Pancreas (tissue), 10 donors: ENCODE results near the gene ZNF19. TPM values are rescaled to one million over a fixed set of nuclear protein-coding genes. Genes with fewer than 3 reads are reported as not detected.

Source experiments
- ATAC-seq, 4 donors: fragments of 200-7000 bp; cut with Tn5 transposase; one replicate each; pipeline versions ENCODE4 v1.8.0 to v1.9.1; 2020; ENCODE audit warnings: mild to moderate bottlenecking in 4 of 4, moderate library complexity in 4 of 4
- DNase-seq, 6 donors: peaks; one replicate each; pipeline ENCODE4 v3.0.0-alpha.2; 2020
- FAIRE-seq: peaks from 2 replicates; lab custom pipeline; 2012; peaks lifted over from hg19 to GRCh38; lab: Jason Lieb, UNC
- H3K27ac ChIP-seq, 4 donors: fragments of 200-600 bp; sonication (generic); 1 replicate in 3 of 4; 2 replicates in 1 of 4; pipeline versions ENCODE4 v1.5.0 to v1.8.0; 2020
- H3K27me3 ChIP-seq, 4 donors: fragments of 200-600 bp; one replicate each; pipeline ENCODE4 v1.8.0; 2021
- H3K36me3 ChIP-seq, 3 donors: fragments of 200-600 bp; sonication (generic) in 1 of 3; one replicate each; pipeline versions ENCODE4 v1.5.0 to v1.8.0; 2020 to 2021
- H3K4me1 ChIP-seq, 3 donors: fragments of 200-600 bp; one replicate each; pipeline ENCODE4 v1.8.0; 2021
- H3K4me3 ChIP-seq, 4 donors: fragments of 200-600 bp; sonication (generic) in 2 of 4; one replicate each; pipeline versions ENCODE4 v1.5.0 to v1.8.0; 2020 to 2021
- H3K9me3 ChIP-seq, 4 donors: fragments of 200-600 bp; one replicate each; pipeline ENCODE4 v1.8.0; 2021
- CTCF ChIP-seq, 4 donors: fragments of 200-600 bp; sonication (generic) in 3 of 4; IDR thresholded peaks; one replicate each; pipeline versions ENCODE4 v1.5.0 to v1.8.0; 2021; ENCODE audit warnings: antibody characterized with exemption in 4 of 4
- WGBS, 2 donors: extraction: QIAGEN DNeasy Blood & Tissue Kit; methylation state at CpG; one replicate each; pipeline ENCODE4 v1.1.7; 2013; 5-methylcytosine and 5-hydroxymethylcytosine counted together
- intact Hi-C, 3 donors: fragments of 100-400 bp; cut with DNase I; formaldehyde crosslinking; loops; one replicate each; pipeline versions ENCODE4 v1.11.1 to v1.14.2; 2022
- polyA plus RNA-seq, 2 donors: library from polyadenylated mRNA; stranded (reverse); fragments of 200-250 nt; gene quantifications; one replicate each; pipeline ENCODE4 v1.2.3, GENCODE V29; 2013
- total RNA-seq, 6 donors: library from RNA; stranded (reverse); fragmentation: NEBNext Ultra II Directional in 4 of 6; extraction: Animal tissue kit (Norgen Biotek cat#: 25700) in 4 of 6; gene quantifications; one replicate each; pipeline versions ENCODE4 v1.2.1 to v1.2.4, GENCODE V29; 2021 to 2023
- donor health status: healthy with polysubstance abuse.
- donor health status: DM: no; HTN: no; CAD: no; lungs with moderate emphysema.
- donor health status: DM: no; HTN: no; CAD: no.
- donor health status: control.
- donor health status: control.
- donor health status: Bipolar disorder and iron deficiency.
- donor health status: DM: yes; HTN: yes; CAD: no.
- donor health status: DM: no; HTN: no; CAD: no.
- donor health status: DM: no; HTN: no; CAD: no.
- donor health status: DM: yes; HTN: yes; CAD: no.

Gene ZNF19
- total and polyA plus RNA-seq, 8 donors: 2.9 to 7.3 (median 4.9) TPM

- no peak for DNase-seq
- WGBS, 2 donors: 60 to 78% methylated on average over 2 of the region's 2 CpGs
- Histone ChIP-seq H3K27me3 (no peaks in the 10 kb centered on the region), H3K4me3 (no peak overlapping the region), H3K27ac (no peak overlapping the region), H3K36me3 (no peaks in the 10 kb centered on the region), H3K9me3 (no peaks in the 10 kb centered on the region), H3K4me1 (no peaks in the 10 kb centered on the region)
- intact Hi-C loops: loop anchor here in 2 of 3 donors (5.0 to 10.0 kb wide), 2 partner anchors 78 to 80 kb away; no protein-coding TSS in a partner anchor
- TF ChIP-seq CTCF (IDR thresholded peaks at IDR 0.05): no peak
- no peak for ATAC-seq
- FAIRE-seq: no peak
Observed at GRCh38 chr16:71492786-71493185, 3.7 kb upstream of the ZNF19 start.

GRCh38 chr16:71491054-71491453, 1.9 kb upstream of the ZNF19 start:
- no peak for FAIRE-seq
- intact Hi-C loops: loop anchor here in 2 of 3 donors (5.0 to 10.0 kb wide), 2 partner anchors 76 to 79 kb away; no protein-coding TSS in a partner anchor

GRCh38 chr16:71490361-71490760, 1.2 kb upstream of the ZNF19 start:
- DNase-seq: no peak
- Histone ChIP-seq H3K36me3 (no peaks in the 10 kb centered on the region), H3K9me3 (no peaks in the 10 kb centered on the region), H3K4me3 (no peak overlapping the region), H3K4me1 (no peaks in the 10 kb centered on the region), H3K27me3 (no peaks in the 10 kb centered on the region), H3K27ac (no peak overlapping the region)
- no peak for TF ChIP-seq CTCF (IDR thresholded peaks at IDR 0.05)
- intact Hi-C loops: loop anchor here in 2 of 3 donors (5.0 to 10.0 kb wide), 2 partner anchors 76 to 78 kb away; no protein-coding TSS in a partner anchor
- FAIRE-seq: no peak
- no peak for ATAC-seq

More at GRCh38 chr16:71491054-71491453, 1.9 kb upstream of the ZNF19 start:
- no peak for TF ChIP-seq CTCF (IDR thresholded peaks at IDR 0.05)
- Histone ChIP-seq H3K27me3 (no peaks in the 10 kb centered on the region), H3K4me1 (no peaks in the 10 kb centered on the region), H3K36me3 (no peaks in the 10 kb centered on the region), H3K4me3 (no peak overlapping the region), H3K9me3 (no peaks in the 10 kb centered on the region), H3K27ac (no peak overlapping the region)
- 54 to 62% methylated on average over 3 of the region's 3 CpGs for WGBS, 2 donors
- no peak for DNase-seq
- ATAC-seq: no peak

GRCh38 chr16:71484006-71484893, 4.9 kb downstream of the ZNF19 start:
- 1% methylated on average over 43 to 44 of the region's 44 CpGs for WGBS, 2 donors
- intact Hi-C loops: no loop called here
- Histone ChIP-seq H3K27ac (peak overlapping the region; percentile 89 to 95 (median 92)), H3K4me3 (peak overlapping the region; percentile 58 to 73 (median 63)), H3K36me3 (no peaks in the 10 kb centered on the region), H3K27me3 (no peaks in the 10 kb centered on the region), H3K4me1 (no peaks in the 10 kb centered on the region), H3K9me3 (no peaks in the 10 kb centered on the region)
- FAIRE-seq: peak; percentile 83
- no peak for TF ChIP-seq CTCF (IDR thresholded peaks at IDR 0.05)
- ATAC-seq: peak; percentile 96 to 99 (median 98)
- peak; percentile 76 to 87 (median 80) for DNase-seq

- intact Hi-C loops: no loop called here
- WGBS, 2 donors: 88 to 89% methylated on average over 5 of the region's 5 CpGs
- FAIRE-seq: no peak
- H3K4me1 ChIP-seq: no peaks in the 10 kb centered on the region
- no peaks in the 10 kb centered on the region for H3K9me3 ChIP-seq
- no peak overlapping the region for H3K4me3 ChIP-seq
- peaks cover 0 to 9% (median 0%) of the 10 kb centered on the region in 3 donors for H3K36me3 ChIP-seq
- no peaks in the 10 kb centered on the region for H3K27me3 ChIP-seq
- no peak overlapping the region for H3K27ac ChIP-seq
- TF ChIP-seq CTCF (IDR thresholded peaks at IDR 0.05): no peak
- DNase-seq: no peak
- ATAC-seq: no peak
Observed at GRCh38 chr16:71482569-71482968, 6.6 kb downstream of the ZNF19 start.
